Measurements from ENCODE around the gene RNF141.

RNF141 gene

DNA sequence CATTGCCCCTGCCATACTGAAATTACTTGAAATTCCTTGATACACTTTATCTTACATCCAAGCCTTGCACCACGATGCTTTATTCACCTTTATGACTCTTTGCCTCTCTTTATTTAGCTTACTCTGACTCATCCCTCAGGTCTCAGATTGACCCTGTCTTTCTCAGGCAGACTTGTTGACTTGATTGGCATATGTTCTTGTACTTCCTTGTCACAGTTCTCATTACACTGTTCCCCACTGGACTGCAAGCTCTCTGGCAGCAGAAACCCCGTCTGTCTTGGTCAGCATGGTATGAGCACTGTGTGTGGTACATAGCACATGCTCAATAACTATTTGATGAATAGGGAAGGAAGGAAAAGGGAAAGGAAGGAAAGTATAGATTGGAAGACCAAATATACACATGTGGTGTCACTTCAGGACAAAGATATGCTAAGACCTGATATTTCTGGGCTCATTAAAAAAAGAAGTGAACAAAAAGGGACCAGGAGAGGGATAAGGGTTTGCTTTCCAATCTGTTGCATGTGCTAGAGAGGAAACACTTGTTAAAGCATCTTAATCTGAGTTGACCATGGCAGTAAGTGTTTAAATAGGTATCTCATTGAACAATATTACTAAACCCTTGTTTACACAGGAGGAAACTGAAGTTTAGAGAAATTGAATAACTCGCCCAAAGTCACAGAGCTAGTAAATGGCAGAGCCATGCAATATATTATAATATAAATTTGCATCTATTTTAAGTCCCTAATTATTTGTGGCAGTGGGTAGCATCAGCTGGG, 20.2 kb upstream of the RNF141 start:
- no peak for DNase-seq (ENCODE audit: low spot score)

DNA sequence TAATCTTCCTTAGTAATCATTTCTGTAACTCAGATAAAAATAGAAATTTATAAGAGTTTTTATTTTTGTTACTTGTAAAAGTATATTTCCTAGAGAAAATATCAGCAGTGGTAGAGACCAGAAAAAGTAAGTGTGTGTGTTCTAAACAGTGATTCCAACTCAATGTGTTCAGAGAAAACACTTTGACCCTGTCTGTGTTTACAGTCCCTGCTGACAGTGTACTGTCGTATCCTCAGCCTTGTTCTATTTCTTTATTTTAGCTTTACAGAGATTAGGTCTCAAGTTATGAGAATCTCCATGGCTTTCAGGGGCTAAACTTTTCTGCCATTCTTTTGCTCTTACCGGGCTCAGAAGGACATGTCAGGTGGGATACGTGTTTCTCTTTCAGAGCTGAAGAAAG, 17.3 kb upstream of the RNF141 start:
- no peak for DNase-seq (ENCODE audit: low spot score)

DNA sequence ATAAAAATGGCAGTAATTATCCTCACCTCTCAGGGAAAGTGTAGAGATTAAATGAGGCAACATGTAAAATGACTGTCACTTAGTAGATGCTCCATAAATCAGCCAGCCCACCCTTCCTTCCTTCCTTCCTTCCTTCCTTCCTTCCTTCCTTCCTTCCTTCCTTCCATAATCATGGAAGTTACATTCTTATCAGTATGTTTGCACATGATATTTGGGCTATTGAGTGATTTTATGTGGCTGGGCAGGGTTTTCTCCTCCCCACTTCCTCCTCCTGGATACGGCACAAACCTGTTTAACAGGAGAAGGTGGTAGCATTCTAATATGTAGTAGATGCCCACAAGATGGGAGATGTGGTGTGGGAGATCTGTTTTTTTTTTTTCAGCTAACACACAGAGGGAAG, 15.6 kb upstream of the RNF141 start:
- no peak for DNase-seq (ENCODE audit: low spot score)

DNA sequence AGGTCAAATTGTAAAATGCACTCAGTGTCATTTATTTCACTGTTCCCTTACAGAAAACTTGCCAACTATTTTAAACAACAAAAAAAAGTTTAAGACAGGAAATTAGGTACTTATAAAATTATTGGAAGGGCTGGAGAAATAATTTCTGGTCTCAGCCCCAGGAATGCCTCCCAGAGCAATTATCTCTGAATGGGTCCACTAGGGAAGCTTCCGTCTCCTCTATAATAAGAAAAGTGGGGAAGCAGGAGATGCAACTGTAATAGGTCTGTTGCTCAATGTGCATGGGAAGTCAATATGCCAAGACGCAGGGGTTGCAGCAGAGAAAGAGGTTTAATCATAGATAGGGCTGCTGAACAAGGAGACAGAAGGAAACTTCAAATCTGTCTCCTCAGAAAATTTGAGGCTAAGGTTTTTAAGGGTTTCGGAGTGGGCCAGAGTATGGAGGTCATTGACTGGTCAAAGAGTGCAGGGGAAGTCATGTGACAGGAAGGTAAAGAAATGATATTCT, 10.9 kb upstream of the RNF141 start:
- no peak for DNase-seq (ENCODE audit: low spot score)

- DNase-seq (ENCODE audit: low spot score), result no peak
These were observed 10.3 kb upstream of the RNF141 start for GRCh38 chr11:10551290-10551592.

GRCh38 chr11:10550503-10551289, 9.7 kb upstream of the RNF141 start:
- DNase-seq (ENCODE audit: low spot score), result no peak

- no peak for DNase-seq (ENCODE audit: low spot score)
These were observed 3.8 kb upstream of the RNF141 start for GRCh38 chr11:10544491-10545465.

DNA sequence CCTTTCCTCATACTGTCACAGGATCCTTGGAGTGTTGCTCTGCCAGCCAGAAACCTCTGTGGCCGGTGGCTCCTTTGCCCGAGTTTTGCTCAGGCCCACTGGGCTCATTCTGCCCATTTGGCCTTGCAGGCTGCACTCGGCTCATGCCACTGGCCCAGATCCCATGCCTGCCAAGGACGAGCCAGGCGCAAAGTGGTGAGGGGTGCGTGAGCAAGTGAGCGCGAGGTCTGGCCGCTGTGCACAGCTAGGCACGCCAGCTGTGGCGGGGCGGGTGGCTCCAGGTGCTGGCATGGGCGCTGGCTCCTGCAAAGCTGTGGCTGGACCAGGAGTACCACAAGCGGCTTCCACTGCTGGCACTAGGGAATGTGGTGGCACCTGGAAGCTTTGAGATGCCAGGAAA, 2.8 kb upstream of the RNF141 start:
- DNase-seq (ENCODE audit: low spot score), result no peak

DNA sequence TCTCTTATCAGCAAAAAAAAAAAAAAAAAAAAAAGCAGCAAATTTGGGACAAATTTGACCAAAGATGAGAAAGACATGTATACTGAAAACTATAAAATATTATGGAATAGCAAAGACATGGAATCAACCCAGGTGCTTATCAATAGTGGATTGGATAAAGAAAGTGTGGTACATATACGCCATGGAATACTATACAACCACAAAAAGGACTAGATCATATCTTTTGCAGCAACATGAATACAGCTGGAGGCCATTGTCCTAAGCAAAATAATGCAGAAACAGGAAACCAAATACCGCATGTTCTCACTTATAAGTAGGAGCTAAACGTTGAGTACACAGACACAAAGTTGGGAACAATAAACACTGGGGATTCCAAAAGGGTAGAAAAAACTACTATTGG, 1.8 kb upstream of the RNF141 start:
- no peak for DNase-seq (ENCODE audit: low spot score)

DNA sequence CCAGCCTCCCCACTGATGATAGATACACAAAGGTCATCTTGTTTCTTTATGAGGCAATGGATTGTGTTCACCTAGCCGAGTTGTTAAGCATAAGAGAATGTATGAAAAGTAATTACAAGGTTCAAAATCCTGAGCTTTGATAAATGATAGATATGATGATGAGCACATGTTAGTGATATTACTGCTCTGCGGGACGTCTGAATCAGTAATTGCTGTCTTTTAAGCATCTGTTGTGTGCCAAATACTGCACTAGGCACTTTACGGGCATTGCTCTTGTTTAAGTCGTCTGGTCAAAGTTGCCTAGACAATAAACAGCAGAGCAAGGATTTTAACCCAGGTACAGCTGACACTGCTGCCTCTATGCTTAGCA, 559 bp upstream of the RNF141 start:
- DNase-seq (ENCODE audit: low spot score), result no peak

GRCh38 chr11:10540546-10540914, 457 bp downstream of the RNF141 start:
- DNase-seq (ENCODE audit: low spot score), result peak; percentile 45

- DNase-seq (ENCODE audit: low spot score), result no peak
These were observed 1.6 kb downstream of the RNF141 start for GRCh38 chr11:10539339-10539738.

DNA sequence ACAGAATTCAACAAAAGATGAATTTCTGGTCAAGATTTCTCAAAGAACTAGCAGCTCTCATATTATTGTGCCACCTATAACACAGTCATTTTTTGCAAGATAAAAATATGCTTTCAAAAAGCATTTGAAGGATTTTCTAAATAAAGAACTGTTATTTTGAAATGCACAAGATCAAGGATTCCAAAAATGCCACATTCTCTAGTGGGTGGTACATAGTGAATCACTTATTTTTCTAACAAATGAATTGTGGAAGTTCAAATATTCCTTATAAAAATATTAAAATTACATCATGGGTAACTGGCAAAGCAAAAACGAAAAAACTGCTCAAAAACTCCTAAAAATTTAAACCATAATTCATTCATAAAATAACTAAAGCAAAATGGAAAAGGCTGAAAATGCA, 2.1 kb downstream of the RNF141 start:
- DNase-seq (ENCODE audit: low spot score), result no peak

GRCh38 chr11:10537600-10537999, 3.4 kb downstream of the RNF141 start:
- no peak for DNase-seq (ENCODE audit: low spot score)

DNA sequence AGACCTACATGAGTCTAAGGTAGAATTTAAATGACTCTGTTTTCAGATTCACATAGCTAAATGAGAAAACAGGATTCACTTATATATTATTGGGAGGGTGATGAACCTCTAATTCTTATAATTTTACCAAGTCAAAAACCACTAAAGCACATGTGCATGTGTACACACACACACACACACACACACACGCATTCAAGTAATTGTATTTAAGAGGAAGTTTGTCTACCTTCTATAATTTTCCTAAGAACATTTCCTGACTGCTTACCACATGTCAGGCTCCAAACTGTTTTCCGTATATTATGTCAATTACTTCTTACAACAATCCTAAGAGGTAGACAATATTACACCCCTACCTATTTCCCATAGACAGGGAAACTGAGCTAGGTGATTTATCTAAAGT, 6.7 kb downstream of the RNF141 start:
- DNase-seq (ENCODE audit: low spot score), result no peak

DNA sequence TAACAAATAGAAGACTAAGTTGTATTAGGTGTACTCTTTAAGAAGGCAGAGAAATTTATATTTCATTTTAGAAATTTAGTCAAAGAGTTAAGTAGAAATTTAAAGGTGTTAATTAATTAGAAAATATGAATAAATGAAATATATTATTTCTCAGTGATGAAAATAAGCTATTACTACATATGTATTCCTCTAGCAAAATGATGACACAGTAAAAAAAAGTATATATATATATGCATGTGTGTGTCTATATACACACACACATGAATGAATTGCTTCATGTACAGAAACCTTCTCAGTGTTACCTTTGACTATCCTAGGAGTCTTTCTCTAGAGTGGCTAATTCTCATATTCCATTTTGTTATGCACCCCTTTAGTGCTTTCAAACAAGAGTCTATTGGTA, 7.7 kb downstream of the RNF141 start:
- DNase-seq (ENCODE audit: low spot score), result no peak

GRCh38 chr11:10532526-10532925, 8.5 kb downstream of the RNF141 start:
- no peak for DNase-seq (ENCODE audit: low spot score)

GRCh38 chr11:10529279-10529678, 11.7 kb downstream of the RNF141 start:
- no peak for DNase-seq (ENCODE audit: low spot score)

DNA sequence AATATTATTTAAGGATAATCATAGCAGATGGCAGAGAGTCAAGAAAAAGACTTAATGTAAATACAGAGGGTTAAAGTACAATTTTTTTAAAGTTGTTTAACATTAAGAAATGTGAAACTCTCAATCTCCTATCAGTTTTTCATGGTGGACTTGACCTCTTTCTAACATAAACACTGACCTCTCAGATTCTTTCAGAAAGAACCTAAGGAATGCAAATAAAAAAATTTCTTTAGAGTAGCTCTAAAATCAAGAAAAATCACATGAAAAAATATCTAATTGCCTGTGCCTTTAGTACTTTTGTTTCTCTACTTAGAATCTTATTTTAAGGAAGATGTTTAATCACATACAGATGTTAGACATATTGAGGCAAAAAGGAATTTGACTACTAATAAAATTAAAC, 12.9 kb downstream of the RNF141 start:
- DNase-seq (ENCODE audit: low spot score), result no peak

GRCh38 chr11:10526974-10527918, 13.7 kb downstream of the RNF141 start:
- DNase-seq (ENCODE audit: low spot score), result no peak

DNA sequence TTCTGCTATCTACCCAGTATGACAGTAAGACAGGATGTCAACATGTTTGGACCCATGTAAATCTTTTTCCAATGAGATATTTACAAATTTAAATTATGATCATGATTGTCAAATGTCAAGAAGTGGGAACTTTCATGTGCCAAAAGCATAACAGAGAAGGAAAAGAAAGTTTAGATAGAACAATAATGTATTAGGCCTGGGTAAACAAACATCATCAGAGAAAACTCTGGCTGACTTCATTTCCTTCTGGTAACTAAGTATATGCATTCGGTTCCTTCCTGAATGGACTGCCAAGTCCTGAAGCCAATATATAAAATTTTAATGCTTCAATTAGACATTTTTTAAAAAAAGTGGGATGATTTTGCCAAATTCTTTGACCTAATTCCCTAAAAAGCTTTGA, 16.5 kb downstream of the RNF141 start:
- no peak for DNase-seq (ENCODE audit: low spot score)

Measured in HuH-7 (cell line).